Peyer's patch (tissue), 4 donors: ENCODE results near the gene SMAD3. TPM values are rescaled to one million over a fixed set of nuclear protein-coding genes. Genes with fewer than 3 reads are reported as not detected.
A peak's percentile ranks its signal among the peaks of the same experiment; 100 is the strongest.

Experiments
- DNase-seq, 3 donors: peaks; one replicate each; pipeline ENCODE4 v3.0.0-alpha.2; 2017 to 2019
- H3K27ac ChIP-seq, 4 donors: fragments of 200-600 bp; sonication (generic); one replicate each; pipeline ENCODE4 v1.5.1; 2016 to 2019
- H3K27me3 ChIP-seq, 2 donors: fragments of 200-600 bp; sonication (generic); one replicate each; pipeline ENCODE4 v1.5.1; 2019
- H3K36me3 ChIP-seq, 3 donors: fragments of 200-600 bp; sonication (generic); one replicate each; pipeline ENCODE4 v1.5.1; 2016 to 2019
- H3K4me1 ChIP-seq, 4 donors: fragments of 200-600 bp; sonication (generic); one replicate each; pipeline ENCODE4 v1.5.1; 2016 to 2019
- H3K4me3 ChIP-seq, 4 donors: fragments of 200-600 bp; sonication (generic); 1 replicate in 3 of 4; 2 replicates in 1 of 4; pipeline ENCODE4 v1.5.1; 2016 to 2019; ENCODE audit warnings: mild to moderate bottlenecking in 1 of 4
- H3K9me3 ChIP-seq, 4 donors: fragments of 200-600 bp; sonication (generic); one replicate each; pipeline ENCODE4 v1.5.1; 2016 to 2019; ENCODE audit warnings: mild to moderate bottlenecking in 1 of 4
- POLR2A ChIP-seq, 2 donors: fragments of 450-650 bp; IDR thresholded peaks; one replicate each; pipeline ENCODE4 v1.5.1; 2017; ENCODE audit warnings: antibody characterized with exemption in 2 of 2, mild to moderate bottlenecking in 2 of 2, moderate library complexity in 2 of 2
- total RNA-seq, 4 donors: library from RNA; depleted of rRNA; stranded (reverse); fragments of >200 nt; gene quantifications; one replicate each; pipeline ENCODE4 v1.1.0, GENCODE V29; 2016
- TF ChIP-seq, protein P1 (sequence below), 6 experiments: fragments of 450-650 bp in 4 of 6; fragments of 200-600 bp in 2 of 6; sonication (generic) in 1 of 6; IDR thresholded peaks; one replicate each; pipeline ENCODE4 v1.5.1; 2017 to 2019; ENCODE audit warnings: antibody characterized with exemption in 6 of 6, mild to moderate bottlenecking in 3 of 6, moderate library complexity in 1 of 6

Gene SMAD3
- total RNA-seq, 4 donors from 2014 or later, result 43.7 to 80.0 (median 60.2) TPM

DNA sequence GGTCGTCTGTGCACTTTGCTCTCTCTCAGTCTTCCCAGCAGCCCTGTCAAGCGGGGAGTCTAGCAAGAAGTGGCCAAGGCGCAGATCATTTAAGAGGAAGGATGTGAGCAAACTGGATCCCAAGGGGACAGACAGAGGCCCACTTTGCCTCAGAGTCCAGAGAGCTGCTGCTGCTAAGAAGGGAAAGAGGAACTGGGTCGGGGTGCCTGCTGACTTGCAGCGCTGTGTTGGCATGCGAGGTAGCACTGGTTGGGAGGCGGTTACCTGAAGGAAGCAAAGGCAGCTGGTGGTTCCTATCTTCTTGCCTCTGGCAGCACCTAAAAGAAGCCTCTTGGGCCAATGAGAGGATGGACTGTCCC, 28.1 kb downstream of the SMAD3 start:
- Histone ChIP-seq H3K4me1 (peaks cover 0 to 59% (median 29%) of the 10 kb centered on the region in 4 donors), H3K27me3 (no peaks in the 10 kb centered on the region), H3K4me3 (no peak overlapping the region), H3K27ac (peak overlapping the region in 1 of 4 donors; percentile 70), H3K9me3 (no peaks in the 10 kb centered on the region), H3K36me3 (peaks cover 0 to 11% (median 0%) of the 10 kb centered on the region in 3 donors)
- DNase-seq, result peak in 2 of 3 donors; percentile 85
- no peak for TF ChIP-seq POLR2A (IDR thresholded peaks at IDR 0.05)
- TF ChIP-seq, protein P1, sequence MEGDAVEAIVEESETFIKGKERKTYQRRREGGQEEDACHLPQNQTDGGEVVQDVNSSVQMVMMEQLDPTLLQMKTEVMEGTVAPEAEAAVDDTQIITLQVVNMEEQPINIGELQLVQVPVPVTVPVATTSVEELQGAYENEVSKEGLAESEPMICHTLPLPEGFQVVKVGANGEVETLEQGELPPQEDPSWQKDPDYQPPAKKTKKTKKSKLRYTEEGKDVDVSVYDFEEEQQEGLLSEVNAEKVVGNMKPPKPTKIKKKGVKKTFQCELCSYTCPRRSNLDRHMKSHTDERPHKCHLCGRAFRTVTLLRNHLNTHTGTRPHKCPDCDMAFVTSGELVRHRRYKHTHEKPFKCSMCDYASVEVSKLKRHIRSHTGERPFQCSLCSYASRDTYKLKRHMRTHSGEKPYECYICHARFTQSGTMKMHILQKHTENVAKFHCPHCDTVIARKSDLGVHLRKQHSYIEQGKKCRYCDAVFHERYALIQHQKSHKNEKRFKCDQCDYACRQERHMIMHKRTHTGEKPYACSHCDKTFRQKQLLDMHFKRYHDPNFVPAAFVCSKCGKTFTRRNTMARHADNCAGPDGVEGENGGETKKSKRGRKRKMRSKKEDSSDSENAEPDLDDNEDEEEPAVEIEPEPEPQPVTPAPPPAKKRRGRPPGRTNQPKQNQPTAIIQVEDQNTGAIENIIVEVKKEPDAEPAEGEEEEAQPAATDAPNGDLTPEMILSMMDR (IDR thresholded peaks at IDR 0.05), result no peak

DNA sequence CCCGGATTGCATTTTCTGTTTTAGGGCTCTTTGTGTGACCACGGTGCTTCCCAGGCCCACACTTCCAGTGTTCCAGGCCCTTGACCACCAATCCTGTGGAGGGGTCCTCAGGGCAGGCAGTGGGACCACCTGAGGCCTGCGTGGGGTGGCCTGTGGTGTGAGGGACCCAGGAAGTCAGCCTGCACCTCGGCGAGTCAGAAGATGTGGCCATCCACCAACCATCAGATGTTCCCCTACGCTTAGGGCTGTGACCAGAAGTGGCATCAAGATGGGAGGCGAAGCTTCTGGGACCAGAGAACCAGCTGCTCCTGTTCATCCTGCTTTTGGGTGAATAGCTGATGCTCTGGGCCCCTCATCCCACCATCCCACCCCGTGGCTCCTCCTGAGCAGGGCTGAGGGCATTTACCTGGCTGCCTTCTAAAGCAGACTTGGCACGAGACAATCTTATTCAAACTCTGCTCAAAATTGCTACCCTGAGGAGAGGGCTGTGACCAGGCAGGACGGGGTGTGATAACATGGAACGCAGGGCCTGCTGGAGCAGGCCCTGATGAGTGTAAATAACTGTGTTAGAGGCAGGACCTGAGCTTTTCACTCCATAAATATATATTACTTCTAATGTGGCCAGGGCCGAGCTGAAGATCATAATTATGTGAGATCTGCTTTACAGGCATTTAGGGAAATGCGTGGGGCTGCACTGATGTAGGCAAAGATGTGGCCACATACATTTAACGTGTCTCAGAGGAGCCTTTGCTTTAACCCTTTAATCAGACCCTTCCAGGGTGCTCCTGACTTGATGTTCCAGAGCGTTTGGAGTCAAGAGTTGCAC, 28.8 kb downstream of the SMAD3 start:
- peaks cover 0 to 59% (median 32%) of the 10 kb centered on the region in 4 donors for H3K4me1 ChIP-seq
- DNase-seq, result no peak
- no peaks in the 10 kb centered on the region for H3K27me3 ChIP-seq
- H3K36me3 ChIP-seq, result peaks cover 0 to 11% (median 0%) of the 10 kb centered on the region in 3 donors
- TF ChIP-seq, protein P1 (IDR thresholded peaks at IDR 0.05), result no peak
- TF ChIP-seq POLR2A (IDR thresholded peaks at IDR 0.05), result no peak
- peak overlapping the region in 1 of 4 donors; percentile 70 for H3K27ac ChIP-seq
- H3K4me3 ChIP-seq, result no peak overlapping the region
- H3K9me3 ChIP-seq, result no peaks in the 10 kb centered on the region

DNA sequence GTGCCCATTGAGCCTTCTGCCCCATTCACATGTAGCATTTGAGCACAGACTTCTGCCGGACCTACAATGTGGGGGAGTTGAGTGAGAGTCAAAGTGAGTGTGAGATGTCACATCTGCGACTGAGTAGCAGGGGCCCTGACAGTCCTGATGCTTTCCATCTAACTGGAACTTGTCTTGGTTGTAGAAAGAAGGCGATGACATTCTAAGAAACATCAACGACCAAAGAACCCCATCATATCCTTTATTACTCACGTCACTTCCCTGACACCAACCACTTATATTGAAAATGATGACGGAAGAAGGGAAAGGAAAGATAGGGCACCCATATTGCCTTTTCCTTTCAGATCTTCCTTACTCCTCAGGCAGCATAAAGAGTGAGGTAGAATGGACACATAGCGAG, 30.5 kb downstream of the SMAD3 start:
- Histone ChIP-seq H3K27ac (no peak overlapping the region), H3K9me3 (no peaks in the 10 kb centered on the region), H3K4me1 (peaks cover 3 to 43% (median 31%) of the 10 kb centered on the region in 4 donors), H3K27me3 (no peaks in the 10 kb centered on the region), H3K4me3 (no peak overlapping the region), H3K36me3 (peaks cover 0 to 11% (median 0%) of the 10 kb centered on the region in 3 donors)
- no peak for TF ChIP-seq POLR2A (IDR thresholded peaks at IDR 0.05)
- TF ChIP-seq, protein P1 (IDR thresholded peaks at IDR 0.05), result no peak
- no peak for DNase-seq

DNA sequence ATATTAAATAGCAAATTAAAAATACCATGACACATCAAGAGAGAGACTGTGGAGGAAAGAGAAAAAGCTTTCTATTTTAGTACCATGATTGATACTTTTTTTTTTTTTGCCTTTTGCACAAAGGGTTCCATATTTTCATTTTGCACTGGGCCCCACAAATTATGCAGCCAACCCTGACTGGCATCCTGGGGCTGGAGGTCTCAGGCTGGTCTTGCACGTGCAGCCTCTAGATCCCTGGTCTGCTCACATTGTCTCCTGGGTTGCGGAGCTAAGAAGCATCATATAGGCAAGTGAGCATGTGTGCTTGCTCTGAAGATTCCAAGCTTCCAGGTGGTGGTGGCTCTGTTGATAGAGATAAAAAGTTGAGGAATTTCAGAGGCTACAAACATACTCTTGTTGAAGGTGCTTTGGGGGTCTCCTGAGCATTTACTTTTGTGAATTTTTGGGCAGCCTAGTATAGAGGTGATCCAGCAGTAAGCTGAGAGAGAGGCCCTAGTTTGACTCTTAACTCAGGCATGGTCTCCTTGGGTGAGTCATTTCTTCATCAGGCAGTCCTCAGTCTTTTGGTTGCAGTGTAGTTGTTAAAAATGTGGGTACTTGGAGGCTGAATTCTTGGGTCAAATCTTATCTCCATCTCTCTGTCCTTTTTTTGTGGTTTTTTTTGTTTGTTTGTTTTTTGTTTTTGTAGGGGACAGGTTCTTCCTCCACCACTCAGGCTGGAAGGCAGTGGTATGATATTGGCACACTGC, 31.3 kb downstream of the SMAD3 start:
- Histone ChIP-seq H3K9me3 (no peaks in the 10 kb centered on the region), H3K4me3 (no peak overlapping the region), H3K4me1 (peaks cover 3 to 35% (median 30%) of the 10 kb centered on the region in 4 donors), H3K27ac (peak overlapping the region in 1 of 4 donors; percentile 74), H3K36me3 (peaks cover 0 to 11% (median 0%) of the 10 kb centered on the region in 3 donors), H3K27me3 (no peaks in the 10 kb centered on the region)
- DNase-seq, result no peak
- TF ChIP-seq, protein P1 (IDR thresholded peaks at IDR 0.05), result no peak
- no peak for TF ChIP-seq POLR2A (IDR thresholded peaks at IDR 0.05)

DNA sequence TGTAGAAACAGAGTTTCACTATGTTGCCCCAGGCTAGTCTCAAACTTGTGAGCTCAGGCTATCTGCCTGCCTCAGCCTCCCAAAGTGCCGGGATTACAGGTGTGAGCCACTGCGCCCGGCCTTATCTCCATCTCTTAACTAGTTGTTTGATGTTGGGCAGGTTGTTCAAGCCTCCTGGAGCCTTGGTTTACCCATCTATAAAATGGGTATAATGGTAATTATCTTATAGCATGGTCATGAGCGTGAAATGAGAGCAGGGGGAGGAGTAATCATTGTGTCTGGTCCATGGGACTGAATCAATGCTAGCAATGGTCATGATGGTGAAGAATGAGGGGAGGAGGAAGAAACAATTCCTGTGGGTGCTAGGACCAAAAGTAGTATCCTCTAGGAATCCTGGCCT, 32.0 kb downstream of the SMAD3 start:
- peaks cover 3 to 33% (median 24%) of the 10 kb centered on the region in 4 donors for H3K4me1 ChIP-seq
- peaks cover 0 to 11% (median 0%) of the 10 kb centered on the region in 3 donors for H3K36me3 ChIP-seq
- peak overlapping the region; percentile 39 to 74 (median 52) for H3K27ac ChIP-seq
- no peak overlapping the region for H3K4me3 ChIP-seq
- H3K27me3 ChIP-seq, result no peaks in the 10 kb centered on the region
- no peaks in the 10 kb centered on the region for H3K9me3 ChIP-seq
- no peak for DNase-seq
- TF ChIP-seq POLR2A (IDR thresholded peaks at IDR 0.05), result no peak
- TF ChIP-seq, protein P1 (IDR thresholded peaks at IDR 0.05), result no peak
